Measurements from ENCODE around the gene ABHD12.
"Not testable (repeated sequence)": the region's sequence is repeated elsewhere in the genome, so short reads cannot be mapped to it uniquely, and the experiment has no call there.

ABHD12 gene

DNA sequence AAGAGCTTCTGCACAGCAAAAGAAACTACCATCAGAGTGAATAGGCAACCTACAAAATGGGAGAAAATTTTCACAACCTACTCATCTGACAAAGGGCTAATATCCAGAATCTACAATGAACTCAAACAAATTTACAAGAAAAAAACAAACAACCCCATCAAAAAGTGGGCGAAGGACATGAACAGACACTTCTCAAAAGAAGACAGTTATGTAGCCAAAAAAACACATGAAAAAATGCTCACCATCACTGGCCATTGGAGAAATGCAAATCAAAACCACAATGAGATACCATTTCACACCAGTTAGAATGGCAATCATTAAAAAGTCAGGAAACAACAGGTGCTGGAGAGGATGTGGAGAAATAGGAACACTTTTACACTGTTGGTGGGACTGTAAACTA lies 55.7 kb downstream of the ABHD12 start:
- H3K4me3 Mint-ChIP-seq; H3K9me3 Mint-ChIP-seq; DNase-seq (ENCODE audit: low spot score); H3K27ac Mint-ChIP-seq; H3K4me1 Mint-ChIP-seq (ENCODE audit: low read depth); H3K27me3 Mint-ChIP-seq (ENCODE audit: low read depth): not testable (repeated sequence)
- H3K36me3 Mint-ChIP-seq (ENCODE audit: low read depth) = peaks cover 14% of the 10 kb centered on the region

DNA sequence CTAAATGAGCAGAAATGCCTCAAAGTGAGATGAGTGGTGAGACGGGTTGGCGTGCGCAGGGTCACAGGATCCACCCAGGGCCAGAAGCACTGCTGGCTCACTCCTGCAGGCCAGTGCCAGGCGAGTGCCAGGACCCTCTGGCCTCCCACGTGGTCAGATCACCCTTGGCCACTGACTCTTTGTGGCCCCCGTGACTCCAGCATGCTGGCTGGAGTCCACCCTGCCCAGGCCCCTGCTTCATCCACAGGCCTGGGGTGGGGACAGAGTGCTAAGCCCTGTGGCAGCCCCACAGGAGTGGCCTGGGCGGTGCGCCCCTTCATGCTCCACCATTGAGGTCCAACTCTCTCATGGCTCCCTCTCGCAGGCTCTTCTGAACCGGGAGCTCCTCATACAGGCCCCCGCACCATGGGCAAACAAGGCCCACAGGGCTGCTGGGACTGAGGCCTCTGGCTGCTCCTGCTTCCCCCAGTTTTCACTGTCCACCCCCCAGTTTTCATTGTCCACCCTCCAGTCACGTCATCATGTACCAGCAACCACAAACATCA lies 61.6 kb downstream of the ABHD12 start:
- peaks cover 3% of the 10 kb centered on the region for H3K36me3 Mint-ChIP-seq (ENCODE audit: low read depth)
- no peak overlapping the region for H3K4me3 Mint-ChIP-seq
- no peak overlapping the region for H3K27ac Mint-ChIP-seq
- no peak for DNase-seq (ENCODE audit: low spot score)
- no peaks in the 10 kb centered on the region for H3K27me3 Mint-ChIP-seq (ENCODE audit: low read depth)
- peaks cover 5% of the 10 kb centered on the region for H3K4me1 Mint-ChIP-seq (ENCODE audit: low read depth)
- no peaks in the 10 kb centered on the region for H3K9me3 Mint-ChIP-seq

DNA sequence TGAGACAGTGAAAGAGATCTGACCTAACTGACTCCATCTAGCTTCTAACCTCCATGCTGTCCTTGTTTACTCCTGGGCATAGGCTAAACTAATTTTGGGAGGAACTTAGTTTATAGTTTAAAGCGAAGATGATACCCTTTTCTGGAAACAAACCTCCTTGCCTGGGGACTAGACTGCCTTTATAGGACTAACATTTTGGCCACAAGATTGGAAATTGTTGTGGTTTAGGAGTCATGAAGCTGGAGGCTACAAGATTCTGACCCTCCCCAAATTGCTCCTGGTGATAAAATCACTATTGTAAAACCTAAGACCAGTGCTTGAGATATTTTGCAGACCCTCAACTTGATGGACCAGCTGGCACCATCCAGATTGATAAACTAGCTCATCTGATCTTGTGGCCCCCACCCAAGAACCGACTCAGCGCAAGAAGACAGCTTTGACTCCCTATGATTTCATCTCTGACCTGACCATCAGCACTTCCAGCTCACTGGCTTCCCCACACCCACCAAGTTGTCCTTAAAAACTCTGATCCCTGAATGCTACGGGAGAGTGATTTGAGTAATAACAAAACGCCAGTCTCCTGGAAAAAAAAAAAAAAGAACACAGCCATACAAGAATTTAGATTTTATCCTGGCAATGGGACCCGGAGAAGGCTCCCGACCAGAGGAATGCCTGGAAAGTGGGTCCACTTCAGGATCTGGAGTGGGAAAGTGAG lies 63.0 kb downstream of the ABHD12 start:
- Mint-ChIP-seq H3K9me3 (no peaks in the 10 kb centered on the region), H3K4me3 (no peak overlapping the region), H3K27ac (no peak overlapping the region), H3K27me3 (ENCODE audit: low read depth) (no peaks in the 10 kb centered on the region), H3K4me1 (ENCODE audit: low read depth) (peaks cover 5% of the 10 kb centered on the region), H3K36me3 (ENCODE audit: low read depth) (peaks cover 4% of the 10 kb centered on the region)
- DNase-seq (ENCODE audit: low spot score) = no peak

DNA sequence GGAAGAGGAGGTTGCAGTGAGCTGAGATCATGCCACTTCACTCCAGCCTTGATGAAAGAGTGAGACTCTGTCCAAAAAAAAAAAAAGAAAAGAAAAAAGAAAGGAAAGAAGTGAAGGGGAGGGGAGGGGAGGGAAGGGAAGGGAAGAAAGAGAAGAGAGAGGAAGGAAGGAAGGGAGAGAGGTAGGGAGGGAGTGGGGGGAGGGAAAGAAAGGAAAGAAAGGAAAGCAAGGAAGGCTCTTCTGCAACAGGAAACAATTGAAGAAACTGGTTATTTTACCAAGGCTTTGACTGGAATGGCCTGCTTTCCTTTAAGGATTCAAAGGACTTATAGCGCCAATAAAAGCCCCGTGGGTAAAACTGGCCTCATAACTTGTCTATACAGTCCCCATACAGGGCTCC lies 64.6 kb downstream of the ABHD12 start:
- no peaks in the 10 kb centered on the region for H3K27me3 Mint-ChIP-seq (ENCODE audit: low read depth)
- H3K4me3 Mint-ChIP-seq = no peak overlapping the region
- peaks cover 8% of the 10 kb centered on the region for H3K36me3 Mint-ChIP-seq (ENCODE audit: low read depth)
- H3K27ac Mint-ChIP-seq = no peak overlapping the region
- DNase-seq (ENCODE audit: low spot score) = no peak
- H3K4me1 Mint-ChIP-seq (ENCODE audit: low read depth) = peaks cover 12% of the 10 kb centered on the region
- no peaks in the 10 kb centered on the region for H3K9me3 Mint-ChIP-seq

DNA sequence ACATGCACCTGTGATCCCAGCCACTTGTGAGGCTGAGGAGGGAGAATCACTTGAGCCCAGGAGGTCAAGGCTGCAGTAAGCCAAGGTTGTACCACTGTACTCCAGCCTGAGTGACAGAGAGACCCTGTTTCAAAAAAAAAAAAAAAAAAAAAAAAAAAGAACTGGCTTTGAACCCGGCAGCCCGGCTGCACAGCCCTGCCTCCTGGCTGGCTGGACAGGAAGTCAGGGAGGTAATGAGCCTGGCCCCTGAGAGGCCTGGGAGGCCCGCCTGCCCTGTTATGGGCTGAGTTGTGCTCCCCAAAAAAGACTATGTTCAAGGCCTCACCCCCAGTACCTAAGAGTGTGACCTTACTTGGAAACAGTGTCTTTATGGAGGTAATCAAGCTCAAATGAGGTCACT lies 65.6 kb downstream of the ABHD12 start:
- Mint-ChIP-seq H3K36me3 (ENCODE audit: low read depth) (peaks cover 8% of the 10 kb centered on the region), H3K27ac (no peak overlapping the region), H3K9me3 (no peaks in the 10 kb centered on the region), H3K27me3 (ENCODE audit: low read depth) (no peaks in the 10 kb centered on the region), H3K4me1 (ENCODE audit: low read depth) (peaks cover 12% of the 10 kb centered on the region), H3K4me3 (no peak overlapping the region)
- no peak for DNase-seq (ENCODE audit: low spot score)

DNA sequence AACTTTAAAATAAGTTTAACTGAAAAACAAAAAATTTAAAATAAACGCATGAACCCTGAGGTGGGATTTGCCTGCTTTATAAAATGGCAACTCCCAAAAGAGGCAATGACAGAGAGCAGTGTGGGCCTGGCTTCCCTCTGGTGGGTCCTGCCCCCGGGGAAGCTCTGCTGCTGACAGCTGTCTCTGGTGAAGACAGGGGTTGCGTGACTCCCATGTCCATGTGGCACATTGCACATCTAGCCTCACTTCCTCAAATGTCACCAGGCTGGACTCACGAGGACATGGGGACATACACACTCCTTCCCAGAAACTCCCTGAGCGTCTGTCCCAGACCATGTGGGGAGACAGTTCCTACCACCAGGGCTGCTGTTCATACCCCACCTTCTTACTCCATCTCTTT lies 66.2 kb downstream of the ABHD12 start:
- no peak overlapping the region for H3K4me3 Mint-ChIP-seq
- H3K36me3 Mint-ChIP-seq (ENCODE audit: low read depth) = peaks cover 11% of the 10 kb centered on the region
- no peaks in the 10 kb centered on the region for H3K27me3 Mint-ChIP-seq (ENCODE audit: low read depth)
- H3K27ac Mint-ChIP-seq = no peak overlapping the region
- H3K9me3 Mint-ChIP-seq = no peaks in the 10 kb centered on the region
- H3K4me1 Mint-ChIP-seq (ENCODE audit: low read depth) = peaks cover 7% of the 10 kb centered on the region
- no peak for DNase-seq (ENCODE audit: low spot score)

DNA sequence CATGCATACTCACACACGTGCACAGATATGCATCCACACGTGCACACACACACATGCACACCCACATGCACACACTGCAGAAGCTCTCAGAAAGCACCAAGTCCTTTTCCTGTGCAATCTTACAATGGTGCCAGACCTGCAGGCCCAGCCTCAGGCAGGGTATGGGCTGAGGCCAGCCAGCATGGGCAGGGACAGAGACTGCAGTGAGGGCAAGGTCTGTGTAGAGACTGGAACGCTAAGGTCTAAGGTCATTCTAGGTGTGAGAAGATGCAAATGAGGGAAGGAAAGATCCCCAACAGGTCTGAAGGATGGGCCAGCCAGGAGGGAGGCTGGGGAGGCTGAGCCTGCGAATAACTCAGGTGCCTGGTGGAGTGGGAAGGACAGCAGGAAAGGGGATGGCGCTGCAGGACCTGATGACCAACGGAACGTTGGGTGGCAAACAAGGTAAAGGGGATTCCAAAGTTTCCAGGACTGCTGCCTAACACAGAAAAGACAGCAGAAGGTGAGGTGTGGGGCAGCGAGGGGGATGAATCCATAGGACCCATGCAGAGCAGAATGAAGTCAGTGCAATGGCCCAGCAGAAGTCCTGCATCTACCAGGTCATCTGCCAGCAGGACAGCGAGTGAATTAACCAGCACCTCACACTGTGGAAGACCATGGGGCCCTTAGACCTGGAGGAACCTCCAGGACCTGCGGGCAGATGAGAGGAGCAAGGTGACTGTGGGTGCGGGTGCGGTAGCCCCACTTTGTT lies 67.0 kb downstream of the ABHD12 start:
- Mint-ChIP-seq H3K27ac (no peak overlapping the region), H3K9me3 (no peaks in the 10 kb centered on the region), H3K27me3 (ENCODE audit: low read depth) (no peaks in the 10 kb centered on the region), H3K36me3 (ENCODE audit: low read depth) (peaks cover 11% of the 10 kb centered on the region), H3K4me1 (ENCODE audit: low read depth) (peaks cover 7% of the 10 kb centered on the region), H3K4me3 (no peak overlapping the region)
- DNase-seq (ENCODE audit: low spot score) = no peak

DNA sequence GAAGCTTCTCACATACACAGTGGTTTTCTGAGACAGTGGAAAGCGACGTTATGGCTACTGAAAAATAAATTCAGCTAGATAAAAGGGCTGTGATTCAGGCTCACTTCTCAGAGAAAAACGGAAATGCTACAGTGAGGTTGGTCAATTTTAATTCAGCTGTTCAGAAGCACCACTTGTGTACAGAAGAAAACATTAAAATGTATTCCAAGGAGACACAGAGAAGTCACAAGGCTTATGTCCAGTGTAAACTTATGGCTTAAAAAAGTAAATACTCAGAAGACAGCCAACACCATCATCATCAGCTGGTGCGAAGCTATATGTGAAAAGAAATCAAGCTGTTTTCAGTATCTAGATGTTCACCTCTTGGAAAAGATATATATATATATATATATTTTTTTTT lies 68.6 kb downstream of the ABHD12 start:
- DNase-seq (ENCODE audit: low spot score) = no peak
- peaks cover 11% of the 10 kb centered on the region for H3K36me3 Mint-ChIP-seq (ENCODE audit: low read depth)
- H3K9me3 Mint-ChIP-seq = no peaks in the 10 kb centered on the region
- H3K27me3 Mint-ChIP-seq (ENCODE audit: low read depth) = no peaks in the 10 kb centered on the region
- peaks cover 9% of the 10 kb centered on the region for H3K4me1 Mint-ChIP-seq (ENCODE audit: low read depth)
- peak overlapping the region; percentile 46 for H3K27ac Mint-ChIP-seq
- no peak overlapping the region for H3K4me3 Mint-ChIP-seq

DNA sequence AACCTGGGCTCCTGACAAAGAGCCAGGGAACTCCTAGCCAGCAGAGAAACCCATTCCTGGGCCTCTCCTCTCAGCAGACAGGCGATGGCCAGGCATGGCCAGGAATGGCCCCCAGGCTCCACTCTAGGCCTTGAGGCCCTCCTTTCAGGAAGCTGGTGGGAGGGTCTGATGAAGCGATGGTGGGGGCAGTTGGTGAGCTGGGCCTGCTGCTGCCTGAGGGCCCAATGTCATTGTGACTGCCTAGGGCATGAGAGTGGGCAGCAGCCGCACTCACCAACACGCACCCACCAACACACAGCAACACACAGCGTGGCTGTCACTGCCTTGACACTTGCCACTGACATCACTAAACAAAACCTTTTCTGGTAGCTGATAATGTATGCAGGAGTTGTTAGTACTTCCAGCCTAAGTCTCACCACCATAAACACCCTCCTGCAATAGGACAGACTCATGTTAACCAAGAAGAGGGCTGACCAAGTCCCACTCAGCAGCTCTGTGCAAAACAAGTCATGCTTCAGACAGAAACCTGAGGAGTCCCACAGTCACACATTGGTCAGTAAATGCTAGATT lies 69.3 kb downstream of the ABHD12 start:
- no peaks in the 10 kb centered on the region for H3K9me3 Mint-ChIP-seq
- H3K36me3 Mint-ChIP-seq (ENCODE audit: low read depth) = peaks cover 11% of the 10 kb centered on the region
- no peak overlapping the region for H3K4me3 Mint-ChIP-seq
- peak; percentile 39 for DNase-seq (ENCODE audit: low spot score)
- H3K27ac Mint-ChIP-seq = peak overlapping the region; percentile 46
- no peaks in the 10 kb centered on the region for H3K27me3 Mint-ChIP-seq (ENCODE audit: low read depth)
- H3K4me1 Mint-ChIP-seq (ENCODE audit: low read depth) = peaks cover 9% of the 10 kb centered on the region

DNA sequence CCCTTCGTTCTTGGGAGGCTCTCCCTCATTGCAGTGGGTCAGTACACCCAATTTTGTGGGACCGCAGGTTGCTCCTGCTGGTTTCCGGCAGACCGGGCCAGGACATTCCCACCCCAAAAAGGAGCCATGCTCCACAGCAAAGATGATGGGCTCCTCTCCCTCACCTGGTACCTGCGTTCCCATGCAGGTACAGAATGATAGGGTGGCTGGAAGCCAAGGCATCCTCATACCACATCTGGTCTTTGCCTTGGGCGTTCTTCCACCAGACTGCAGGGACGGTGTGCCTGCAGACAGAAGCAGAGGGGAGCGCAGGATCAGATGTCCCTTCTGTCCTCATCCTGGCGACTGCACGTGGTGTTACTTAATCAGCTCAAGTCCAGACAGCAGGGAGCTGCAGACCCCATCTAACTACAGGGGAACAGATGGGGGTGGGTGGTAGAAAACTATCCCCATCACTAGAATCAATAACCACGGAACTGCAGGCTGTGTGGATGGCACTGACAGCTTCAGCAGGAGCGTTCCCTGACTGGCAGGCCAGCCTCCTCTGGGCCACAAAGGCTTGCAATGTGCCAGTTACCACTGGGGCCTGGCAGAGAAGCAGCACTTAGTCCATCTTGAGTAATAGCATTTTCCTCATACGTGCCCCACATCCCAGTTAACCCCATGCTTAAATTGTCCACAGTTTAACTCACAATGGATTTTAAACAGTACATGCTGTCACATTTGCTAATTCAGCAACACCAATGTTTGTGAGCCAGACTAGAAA lies 70.4 kb downstream of the ABHD12 start:
- H3K27ac Mint-ChIP-seq = peak overlapping the region; percentile 26
- no peak overlapping the region for H3K4me3 Mint-ChIP-seq
- no peaks in the 10 kb centered on the region for H3K9me3 Mint-ChIP-seq
- H3K27me3 Mint-ChIP-seq (ENCODE audit: low read depth) = no peaks in the 10 kb centered on the region
- peaks cover 14% of the 10 kb centered on the region for H3K36me3 Mint-ChIP-seq (ENCODE audit: low read depth)
- DNase-seq (ENCODE audit: low spot score) = no peak
- peaks cover 11% of the 10 kb centered on the region for H3K4me1 Mint-ChIP-seq (ENCODE audit: low read depth)

DNA sequence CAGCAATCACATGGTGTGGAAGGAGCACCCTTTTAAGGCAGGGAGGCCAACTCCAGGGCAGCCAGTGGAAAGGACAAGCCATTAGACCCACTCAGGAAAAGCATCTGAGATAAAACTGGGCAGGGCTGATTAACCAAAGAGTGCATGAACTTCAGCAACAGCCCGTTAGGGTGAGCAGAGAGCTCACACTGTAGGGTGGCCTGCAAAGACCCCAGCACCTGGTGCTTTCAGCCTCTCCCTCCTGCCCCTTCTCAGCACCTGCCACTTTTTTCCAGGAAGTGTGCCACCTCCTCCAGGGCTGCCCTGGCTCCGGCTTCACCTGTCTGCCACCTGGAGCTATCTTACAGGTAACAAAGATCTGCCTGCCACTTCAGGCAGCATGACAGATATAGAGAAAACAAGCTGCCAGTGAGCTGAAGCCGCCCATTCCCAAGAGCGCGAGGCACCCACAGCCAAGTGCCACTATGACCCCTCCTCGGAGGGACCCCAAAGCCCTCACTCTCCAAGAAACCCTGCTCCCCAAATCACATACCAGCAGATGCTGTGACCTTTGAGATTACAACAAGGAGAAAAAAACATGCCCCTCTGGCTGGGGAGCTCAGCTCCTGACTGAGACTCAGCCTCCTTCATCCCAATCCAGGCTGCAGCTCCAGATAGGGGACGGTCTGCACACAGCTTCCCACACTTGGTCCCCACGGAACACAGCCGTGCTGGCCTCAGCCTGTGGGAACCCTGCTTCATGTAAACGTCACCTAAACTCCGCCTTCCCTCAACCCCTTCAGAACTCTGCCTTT lies 71.2 kb downstream of the ABHD12 start:
- no peak for DNase-seq (ENCODE audit: low spot score)
- Mint-ChIP-seq H3K4me1 (ENCODE audit: low read depth) (peaks cover 11% of the 10 kb centered on the region), H3K27me3 (ENCODE audit: low read depth) (no peaks in the 10 kb centered on the region), H3K4me3 (no peak overlapping the region), H3K36me3 (ENCODE audit: low read depth) (peaks cover 14% of the 10 kb centered on the region), H3K9me3 (no peaks in the 10 kb centered on the region), H3K27ac (peak overlapping the region; percentile 26)

DNA sequence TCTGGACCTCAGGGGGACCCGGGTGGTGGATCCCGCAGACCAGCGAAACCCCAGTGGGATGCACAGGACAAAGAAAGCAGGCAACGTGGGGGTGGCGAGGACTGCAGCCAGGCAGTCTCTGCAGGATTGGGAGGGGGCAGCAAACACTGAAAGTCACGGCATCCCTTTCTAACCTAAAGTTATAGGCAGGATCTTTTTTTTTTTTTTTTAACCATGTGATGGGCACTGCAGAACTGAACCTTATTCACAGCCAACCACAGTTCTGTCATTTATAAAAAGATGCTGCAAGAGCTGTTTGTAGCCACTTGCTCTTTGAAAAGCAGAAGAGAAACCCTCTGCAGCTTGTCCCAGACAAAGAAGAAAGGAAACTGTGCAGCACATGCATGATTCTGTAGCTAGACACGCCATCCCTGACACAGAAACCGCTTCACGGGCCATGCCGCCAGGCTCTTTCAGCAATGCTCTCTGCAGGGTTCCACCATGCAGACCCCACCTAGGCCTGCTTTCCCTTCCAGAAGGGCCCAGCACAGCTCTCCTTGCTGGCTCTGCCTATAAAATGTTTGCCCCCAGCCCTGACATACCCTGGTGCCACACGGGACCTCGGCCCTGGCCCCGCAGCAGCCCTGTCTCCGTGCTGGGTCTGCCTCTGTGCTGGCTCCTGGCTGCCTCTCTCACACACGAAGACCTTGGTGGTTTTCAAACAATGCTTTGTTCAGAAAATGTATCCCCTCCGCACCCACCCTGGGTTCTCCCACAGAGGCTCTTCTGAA lies 72.0 kb downstream of the ABHD12 start:
- Mint-ChIP-seq H3K36me3 (ENCODE audit: low read depth) (peaks cover 13% of the 10 kb centered on the region), H3K9me3 (no peaks in the 10 kb centered on the region)

More for the DNA sequence above, 72.0 kb downstream of the ABHD12 start:
- Mint-ChIP-seq H3K4me1 (ENCODE audit: low read depth) (peaks cover 11% of the 10 kb centered on the region), H3K27ac (no peak overlapping the region), H3K4me3 (no peak overlapping the region), H3K27me3 (ENCODE audit: low read depth) (no peaks in the 10 kb centered on the region)
- no peak for DNase-seq (ENCODE audit: low spot score)
